HEK293 (cell line): ENCODE measurements around the gene C16orf74.
A peak's percentile ranks its signal among the peaks of the same experiment; 100 is the strongest.

Source experiments
- CTCF ChIA-PET: fragments of 350-600 bp; formaldehyde crosslinking; extraction: SDS; loops from one replicate; lab custom pipeline; 2021; ENCODE audit warnings: antibody characterized with exemption; lab: Yijun Ruan, JAX
- POLR2A ChIA-PET: fragments of 300-600 bp; formaldehyde crosslinking; extraction: SDS; loops from one replicate; lab custom pipeline; 2020; ENCODE audit warnings: antibody characterized with exemption, inconsistent platforms; lab: Yijun Ruan, JAX
- H3K27ac ChIP-seq: fragments of 200-500 bp; sonication (Bioruptor generic); 2 replicates; pipeline ENCODE4 v1.5.1; 2014; ENCODE audit warnings: low read depth, low read length, control low read depth, inconsistent platforms; ENCODE audit errors: extremely low read depth
- H3K36me3 ChIP-seq, 2 experiments: fragments of 200-500 bp in 1 of 2; sonication (Bioruptor generic) in 1 of 2; 1 replicate in 1 of 2; 2 replicates in 1 of 2; pipeline ENCODE4 v1.5.1; 2014 to 2017; ENCODE audit warnings: inconsistent platforms in 2 of 2, low read length in 2 of 2; ENCODE audit not compliant: control insufficient read depth in 2 of 2, insufficient read depth in 1 of 2
- H3K4me1 ChIP-seq: fragments of 200-500 bp; sonication (Bioruptor generic); 2 replicates; pipeline ENCODE4 v1.5.1; 2014; ENCODE audit warnings: mild to moderate bottlenecking, low read length, inconsistent platforms; ENCODE audit not compliant: control insufficient read depth, insufficient read depth
- H3K4me3 ChIP-seq: 2 replicates; pipeline ENCODE4 v1.5.1; 2011; ENCODE audit warnings: low read depth, mild to moderate bottlenecking, control low read depth, low read length, moderate library complexity
- H3K9me3 ChIP-seq: fragments of 200-500 bp; sonication (Bioruptor generic); 2 replicates; pipeline ENCODE4 v1.5.1; 2014; ENCODE audit warnings: low read depth, low read length, inconsistent platforms; ENCODE audit not compliant: control insufficient read depth, insufficient read depth
- GFI1B ChIP-seq: fragments of 450-650 bp; formaldehyde crosslinking; IDR thresholded peaks from 2 replicates; pipeline ENCODE4 v1.5.1; 2016; ENCODE audit warnings: missing biosample characterization, missing genetic modification characterization
- GLIS1 ChIP-seq: fragments of 450-650 bp; formaldehyde crosslinking; IDR thresholded peaks from 2 replicates; pipeline ENCODE4 v1.5.1; 2016; ENCODE audit warnings: missing biosample characterization, missing genetic modification characterization
- GLIS2 ChIP-seq: fragments of 450-650 bp; formaldehyde crosslinking; IDR thresholded peaks from 2 replicates; pipeline ENCODE4 v1.5.1; 2016; ENCODE audit warnings: missing biosample characterization, missing genetic modification characterization
- INSM2 ChIP-seq: fragments of 450-650 bp; formaldehyde crosslinking; IDR thresholded peaks from 2 replicates; pipeline ENCODE4 v1.5.1; 2016; ENCODE audit warnings: missing biosample characterization, missing genetic modification characterization
- KLF1 ChIP-seq: fragments of 450-650 bp; formaldehyde crosslinking; IDR thresholded peaks from 2 replicates; pipeline ENCODE4 v1.5.1; 2016; ENCODE audit warnings: missing biosample characterization, missing genetic modification characterization
- PATZ1 ChIP-seq: fragments of 450-650 bp; formaldehyde crosslinking; IDR thresholded peaks from 2 replicates; pipeline ENCODE4 v1.5.1; 2016; ENCODE audit warnings: missing biosample characterization, missing genetic modification characterization
- SETDB1 ChIP-seq: IDR thresholded peaks from one replicate; pipeline ENCODE4 v1.6.1; 2017; ENCODE audit warnings: mild to moderate bottlenecking, low read length, moderate library complexity, mixed read lengths; ENCODE audit not compliant: insufficient read length
- SP3 ChIP-seq: fragments of 450-650 bp; formaldehyde crosslinking; IDR thresholded peaks from 2 replicates; pipeline ENCODE4 v1.5.1; 2016; ENCODE audit warnings: missing biosample characterization, missing genetic modification characterization
- SP7 ChIP-seq: fragments of 450-650 bp; formaldehyde crosslinking; IDR thresholded peaks from 2 replicates; pipeline ENCODE4 v1.5.1; 2016; ENCODE audit warnings: missing biosample characterization, missing genetic modification characterization
- ZBTB20 ChIP-seq: fragments of 450-650 bp; formaldehyde crosslinking; IDR thresholded peaks from 2 replicates; pipeline ENCODE4 v1.5.1; 2016; ENCODE audit warnings: missing biosample characterization, missing genetic modification characterization
- ZBTB48 ChIP-seq: fragments of 450-650 bp; formaldehyde crosslinking; IDR thresholded peaks from 2 replicates; pipeline ENCODE4 v1.5.1; 2016; ENCODE audit warnings: missing biosample characterization, missing genetic modification characterization
- ZBTB8A ChIP-seq: fragments of 450-650 bp; formaldehyde crosslinking; IDR thresholded peaks from 2 replicates; pipeline ENCODE4 v1.5.1; 2016; ENCODE audit warnings: missing biosample characterization, missing genetic modification characterization
- ZEB2 ChIP-seq: fragments of 450-650 bp; formaldehyde crosslinking; IDR thresholded peaks from 2 replicates; pipeline ENCODE4 v1.5.1; 2016; ENCODE audit warnings: missing biosample characterization, missing genetic modification characterization
- ZIC2 ChIP-seq: fragments of 450-650 bp; formaldehyde crosslinking; IDR thresholded peaks from 2 replicates; pipeline ENCODE4 v1.5.1; 2016; ENCODE audit warnings: missing biosample characterization, missing genetic modification characterization
- ZNF133 ChIP-seq: fragments of 450-650 bp; formaldehyde crosslinking; IDR thresholded peaks from 2 replicates; pipeline ENCODE4 v1.5.1; 2016; ENCODE audit warnings: missing biosample characterization, missing genetic modification characterization
- ZNF140 ChIP-seq: fragments of 450-650 bp; formaldehyde crosslinking; IDR thresholded peaks from 2 replicates; pipeline ENCODE4 v1.5.1; 2016; ENCODE audit warnings: missing biosample characterization, missing genetic modification characterization
- ZNF184 ChIP-seq: fragments of 450-650 bp; IDR thresholded peaks from 2 replicates; pipeline ENCODE4 v1.5.1; 2018; ENCODE audit warnings: missing biosample characterization, mild to moderate bottlenecking, missing genetic modification characterization
- ZNF221 ChIP-seq: fragments of 450-650 bp; formaldehyde crosslinking; IDR thresholded peaks from 2 replicates; pipeline ENCODE4 v1.5.1; 2017; ENCODE audit warnings: missing biosample characterization, missing genetic modification characterization, borderline replicate concordance
- ZNF280D ChIP-seq: fragments of 450-650 bp; formaldehyde crosslinking; IDR thresholded peaks from 2 replicates; pipeline ENCODE4 v1.5.1; 2016; ENCODE audit warnings: missing biosample characterization, missing genetic modification characterization
- ZNF324 ChIP-seq: fragments of 450-650 bp; formaldehyde crosslinking; IDR thresholded peaks from 2 replicates; pipeline ENCODE4 v1.5.1; 2016; ENCODE audit warnings: missing biosample characterization, missing genetic modification characterization
- ZNF335 ChIP-seq: fragments of 450-650 bp; formaldehyde crosslinking; conservative IDR thresholded peaks from 2 replicates; pipeline ENCODE4 v1.5.1; 2016; ENCODE audit warnings: missing biosample characterization, missing genetic modification characterization
- ZNF37A ChIP-seq: fragments of 450-650 bp; IDR thresholded peaks from 2 replicates; pipeline ENCODE4 v1.5.1; 2018; ENCODE audit warnings: missing biosample characterization, missing genetic modification characterization
- ZNF394 ChIP-seq: fragments of 450-650 bp; formaldehyde crosslinking; IDR thresholded peaks from 2 replicates; pipeline ENCODE4 v1.5.1; 2016; ENCODE audit warnings: missing biosample characterization, missing genetic modification characterization, mild to moderate bottlenecking, moderate library complexity, borderline replicate concordance
- ZNF398 ChIP-seq: fragments of 450-650 bp; formaldehyde crosslinking; IDR thresholded peaks from 2 replicates; pipeline ENCODE4 v1.5.1; 2017; ENCODE audit warnings: missing biosample characterization, missing genetic modification characterization
- ZNF404 ChIP-seq: fragments of 450-650 bp; formaldehyde crosslinking; IDR thresholded peaks from 2 replicates; pipeline ENCODE4 v1.5.1; 2017; ENCODE audit warnings: missing biosample characterization, missing genetic modification characterization
- ZNF623 ChIP-seq: fragments of 450-650 bp; formaldehyde crosslinking; IDR thresholded peaks from 2 replicates; pipeline ENCODE4 v1.5.1; 2016; ENCODE audit warnings: missing biosample characterization, missing genetic modification characterization
- ZNF707 ChIP-seq: fragments of 450-650 bp; formaldehyde crosslinking; IDR thresholded peaks from 2 replicates; pipeline ENCODE4 v1.5.1; 2016; ENCODE audit warnings: missing biosample characterization, missing genetic modification characterization
- ZNF76 ChIP-seq: fragments of 450-650 bp; formaldehyde crosslinking; IDR thresholded peaks from 2 replicates; pipeline ENCODE4; 2016; ENCODE audit warnings: low read depth, missing biosample characterization, missing genetic modification characterization, borderline replicate concordance
- ZSCAN16 ChIP-seq: fragments of 450-650 bp; formaldehyde crosslinking; IDR thresholded peaks from 2 replicates; pipeline ENCODE4 v1.5.1; 2016; ENCODE audit warnings: missing biosample characterization, missing genetic modification characterization

C16orf74 gene

GRCh38 chr16:85750146-85750826 is 610 bp downstream of the C16orf74 start:
- Histone ChIP-seq H3K27ac (peak overlapping the region; percentile 70; the same call in 1 of the 2 replicates), H3K4me3 (peak overlapping the region; percentile 37), H3K9me3 (no peaks in the 10 kb centered on the region), H3K4me1 (peaks cover 5% of the 10 kb centered on the region; the same call in 1 of the 2 replicates), H3K36me3 (no peaks in the 10 kb centered on the region)
- POLR2A ChIA-PET, result no interaction called here
- CTCF ChIA-PET, result interaction anchor here (1.3 kb wide), 1 partner anchor 32 kb away, joined by 5 read pairs; no protein-coding TSS in a partner anchor
- TF ChIP-seq ZNF394 (tag by site-specific recombination) (no peak), ZNF404 (no peak), ZBTB48 (tag by site-specific recombination) (peak; percentile 68; the same call in 1 of the 2 replicates), ZNF707 (tag by site-specific recombination) (no peak), ZEB2 (tag by site-specific recombination) (no peak), ZNF398 (tag by site-specific recombination) (peak; percentile 31), ZNF221 (tag by site-specific recombination) (no peak), ZNF76 (tag by site-specific recombination) (peak; percentile 25; the same call in 1 of the 2 replicates), SP7 (tag by site-specific recombination) (peak; percentile 83), GLIS2 (tag by site-specific recombination) (peak; percentile 92), ZNF133 (no peak), INSM2 (no peak), ZNF623 (no peak), PATZ1 (tag by site-specific recombination) (peak; percentile 88), ZNF335 (peak; percentile 81), ZSCAN16 (tag by site-specific recombination) (no peak), ZNF140 (tag by site-specific recombination) (no peak), ZNF184 (tag by site-specific recombination) (no peak), ZBTB8A (tag by site-specific recombination) (peak; percentile 63), SETDB1 (no peak), SP3 (peak; percentile 73), ZIC2 (tag by site-specific recombination) (peak; percentile 96), ZNF280D (tag by site-specific recombination) (no peak), ZNF324 (tag by site-specific recombination) (no peak), GFI1B (tag by site-specific recombination) (peak; percentile 41; the same call in 1 of the 2 replicates), ZNF37A (tag by site-specific recombination) (no peak), KLF1 (tag by site-specific recombination) (peak; percentile 6; the same call in 1 of the 2 replicates), GLIS1 (tag by site-specific recombination) (peak; percentile 97), ZBTB20 (tag by site-specific recombination) (peak; percentile 59; the same call in 1 of the 2 replicates)
